ENCODE data around the gene PHLPP1.

DNA sequence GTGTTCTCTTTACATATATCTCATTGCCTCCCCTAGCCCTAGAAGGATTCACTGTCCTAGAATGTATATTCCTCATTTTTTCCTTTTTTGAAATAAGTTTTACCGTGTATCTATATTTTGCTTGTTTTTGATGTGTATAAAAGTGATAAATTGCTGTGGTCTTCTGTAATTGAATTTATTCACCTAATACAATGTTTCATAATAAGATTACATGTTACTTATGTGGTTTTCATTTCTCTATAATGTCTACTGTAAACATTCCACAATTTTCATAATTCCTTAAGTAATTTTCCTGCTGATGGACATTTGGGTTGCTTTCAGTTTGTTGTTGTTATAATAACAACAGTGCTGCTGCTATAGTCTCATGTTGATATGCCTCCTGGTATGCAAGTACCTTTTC, 118.2 kb downstream of the PHLPP1 start:
- TF ChIP-seq, protein P1, sequence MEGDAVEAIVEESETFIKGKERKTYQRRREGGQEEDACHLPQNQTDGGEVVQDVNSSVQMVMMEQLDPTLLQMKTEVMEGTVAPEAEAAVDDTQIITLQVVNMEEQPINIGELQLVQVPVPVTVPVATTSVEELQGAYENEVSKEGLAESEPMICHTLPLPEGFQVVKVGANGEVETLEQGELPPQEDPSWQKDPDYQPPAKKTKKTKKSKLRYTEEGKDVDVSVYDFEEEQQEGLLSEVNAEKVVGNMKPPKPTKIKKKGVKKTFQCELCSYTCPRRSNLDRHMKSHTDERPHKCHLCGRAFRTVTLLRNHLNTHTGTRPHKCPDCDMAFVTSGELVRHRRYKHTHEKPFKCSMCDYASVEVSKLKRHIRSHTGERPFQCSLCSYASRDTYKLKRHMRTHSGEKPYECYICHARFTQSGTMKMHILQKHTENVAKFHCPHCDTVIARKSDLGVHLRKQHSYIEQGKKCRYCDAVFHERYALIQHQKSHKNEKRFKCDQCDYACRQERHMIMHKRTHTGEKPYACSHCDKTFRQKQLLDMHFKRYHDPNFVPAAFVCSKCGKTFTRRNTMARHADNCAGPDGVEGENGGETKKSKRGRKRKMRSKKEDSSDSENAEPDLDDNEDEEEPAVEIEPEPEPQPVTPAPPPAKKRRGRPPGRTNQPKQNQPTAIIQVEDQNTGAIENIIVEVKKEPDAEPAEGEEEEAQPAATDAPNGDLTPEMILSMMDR (IDR thresholded peaks at IDR 0.05) = no peak
- TF ChIP-seq POLR2A (IDR thresholded peaks at IDR 0.05) = no peak
